Panc1 (cell line): Measurements from ENCODE around the gene ARFGEF2.
"Not testable (repeated sequence)": the region's sequence is repeated elsewhere in the genome, so short reads cannot be mapped to it uniquely, and the experiment has no call there.

Source experiments
- CTCF ChIP-seq: fragments of 450-650 bp; IDR thresholded peaks from 2 replicates; pipeline ENCODE4 v1.5.1; 2017; ENCODE audit warnings: mild to moderate bottlenecking
- POLR2AphosphoS5 ChIP-seq: IDR thresholded peaks from 2 replicates; pipeline ENCODE4 v1.6.1; 2012; ENCODE audit warnings: mild to moderate bottlenecking, low read depth, low read length, moderate library complexity
- REST ChIP-seq, 2 experiments: IDR thresholded peaks; 2 replicates each; pipeline ENCODE4 v1.6.1; 2011 to 2012; ENCODE audit warnings: low read depth in 2 of 2, control low read depth in 1 of 2, low read length in 1 of 2, mild to moderate bottlenecking in 1 of 2, moderate library complexity in 1 of 2; ENCODE audit not compliant: insufficient read depth in 1 of 2
- SIN3A ChIP-seq: IDR thresholded peaks from 2 replicates; pipeline ENCODE4 v1.6.1; 2012; ENCODE audit warnings: low read depth, mild to moderate bottlenecking, low read length, moderate library complexity, borderline replicate concordance; ENCODE audit not compliant: insufficient read depth
- TCF7L2 ChIP-seq: IDR thresholded peaks from 2 replicates; pipeline ENCODE4 v1.6.1; 2011; ENCODE audit warnings: mild to moderate bottlenecking, low read depth, low read length, inconsistent platforms

DNA sequence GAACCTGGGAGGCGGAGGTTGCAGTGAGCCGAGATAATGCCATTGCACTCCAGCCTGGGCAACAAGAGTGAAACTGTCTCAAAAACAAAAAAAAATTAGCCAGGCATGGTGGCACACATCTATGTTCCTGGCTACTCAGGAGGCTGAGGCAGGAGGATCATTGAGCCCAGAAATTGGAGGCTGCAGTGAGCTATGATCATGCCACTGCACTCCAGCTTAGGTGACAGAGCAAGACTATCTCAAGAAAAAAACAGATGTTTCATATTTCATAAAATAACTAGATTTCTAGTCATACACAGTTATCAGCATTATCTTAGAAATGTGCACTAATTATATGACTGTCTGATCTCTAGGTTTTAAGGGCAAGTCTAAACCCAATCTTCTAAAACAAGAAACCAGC lies 106.7 kb downstream of the ARFGEF2 start:
- TF ChIP-seq SIN3A; CTCF; TCF7L2; REST (IDR thresholded peaks at IDR 0.05; ENCODE audit: insufficient read depth in 1 of 2, low read depth in 2 of 2, low read length in 1 of 2); POLR2AphosphoS5: not testable (repeated sequence)
